HG02981 (cell line): ENCODE measurements around the gene SETBP1.

Experiments
- ATAC-seq: cut with Tn5 transposase; IDR thresholded peaks from one replicate; pipeline ENCODE4 v1.9.1; 2021; ENCODE audit warnings: mild to moderate bottlenecking, moderate library complexity; ENCODE audit not compliant: unreplicated experiment

SETBP1 gene

GRCh38 chr18:45100321-45101105 lies 419.8 kb downstream of the SETBP1 start:
- ATAC-seq: no peak

DNA sequence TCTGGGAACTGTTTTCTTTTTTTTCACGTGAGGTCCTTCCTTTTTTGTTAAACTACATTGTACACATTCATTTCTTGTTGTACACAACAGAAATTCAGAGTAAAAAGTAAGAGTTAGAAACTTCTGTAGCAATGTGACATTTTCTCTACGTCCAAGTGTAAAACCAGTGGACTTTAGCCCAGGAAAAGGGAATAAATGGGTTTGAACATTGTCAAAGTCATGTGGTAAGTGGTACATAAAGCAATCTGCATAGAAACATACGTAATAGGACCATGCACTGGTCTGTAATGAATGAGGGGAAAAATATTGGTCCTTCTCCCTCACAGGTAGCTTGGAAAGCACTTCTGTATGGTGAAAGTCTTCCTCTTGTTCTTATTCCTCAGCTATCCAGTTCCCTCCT lies 421.4 kb downstream of the SETBP1 start:
- ATAC-seq: no peak

DNA sequence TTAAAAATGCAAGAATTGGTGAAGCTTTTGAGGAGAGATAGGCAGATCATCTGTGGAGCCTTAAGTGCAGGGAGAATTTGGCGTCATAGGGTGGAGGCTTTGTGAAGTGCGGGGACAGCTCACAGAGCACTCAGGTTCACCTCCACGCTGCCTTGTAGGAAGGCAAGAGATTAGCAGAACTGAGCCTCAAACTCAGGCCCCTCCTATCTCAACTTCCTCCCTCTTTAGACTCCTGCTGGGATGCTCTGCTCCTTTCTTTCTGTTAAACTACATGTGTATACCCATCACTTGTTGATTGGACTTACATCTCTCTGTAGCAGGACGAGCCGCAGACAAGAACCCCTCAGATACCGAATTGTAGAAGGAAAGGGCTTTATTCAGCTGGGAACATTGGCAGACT lies 422.2 kb downstream of the SETBP1 start:
- ATAC-seq: no peak

GRCh38 chr18:45103319-45104048 lies 422.8 kb downstream of the SETBP1 start:
- ATAC-seq: peak; percentile 33

DNA sequence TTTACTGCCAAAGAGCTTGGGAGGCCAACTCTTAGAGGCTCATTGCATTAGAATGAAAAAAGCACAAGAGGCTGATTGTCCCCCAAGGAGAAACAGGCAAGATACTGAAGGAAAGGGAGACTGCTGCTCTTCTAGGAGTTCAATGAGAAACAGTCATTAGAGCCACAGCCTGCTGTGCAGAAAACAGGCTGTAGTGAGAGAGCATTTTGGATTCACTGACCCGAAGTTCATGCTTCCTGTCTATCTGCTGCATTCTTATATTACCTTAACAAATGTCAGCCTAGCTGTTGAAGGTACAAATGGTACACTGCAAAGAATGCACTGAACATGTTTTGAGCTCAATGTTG lies 423.3 kb downstream of the SETBP1 start:
- peak; percentile 12 for ATAC-seq

GRCh38 chr18:45106331-45106774 lies 425.7 kb downstream of the SETBP1 start:
- peak; percentile 89 for ATAC-seq

DNA sequence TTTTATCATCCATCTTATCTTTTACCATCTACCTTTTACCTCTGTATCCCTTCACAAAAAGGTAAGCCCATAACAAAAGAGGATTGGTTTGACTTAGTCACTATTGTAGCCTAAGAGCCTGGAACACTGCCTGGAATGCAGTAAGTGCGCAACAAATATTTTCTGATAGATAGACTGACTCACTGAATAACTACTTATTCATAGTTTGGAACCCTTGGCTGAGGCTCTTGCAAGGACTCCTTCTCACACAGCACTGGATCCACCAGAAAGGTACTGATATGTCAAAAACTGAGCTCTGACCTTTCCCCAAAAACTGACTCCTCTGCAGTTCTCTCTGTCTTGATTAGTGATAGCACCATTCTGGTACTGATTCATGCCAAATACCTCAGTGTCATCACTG lies 426.7 kb downstream of the SETBP1 start:
- ATAC-seq: no peak

- no peak for ATAC-seq
Observed at GRCh38 chr18:45108754-45109153, 428.1 kb downstream of the SETBP1 start.

- ATAC-seq: no peak
Observed at GRCh38 chr18:45109271-45109670, 428.6 kb downstream of the SETBP1 start.

DNA sequence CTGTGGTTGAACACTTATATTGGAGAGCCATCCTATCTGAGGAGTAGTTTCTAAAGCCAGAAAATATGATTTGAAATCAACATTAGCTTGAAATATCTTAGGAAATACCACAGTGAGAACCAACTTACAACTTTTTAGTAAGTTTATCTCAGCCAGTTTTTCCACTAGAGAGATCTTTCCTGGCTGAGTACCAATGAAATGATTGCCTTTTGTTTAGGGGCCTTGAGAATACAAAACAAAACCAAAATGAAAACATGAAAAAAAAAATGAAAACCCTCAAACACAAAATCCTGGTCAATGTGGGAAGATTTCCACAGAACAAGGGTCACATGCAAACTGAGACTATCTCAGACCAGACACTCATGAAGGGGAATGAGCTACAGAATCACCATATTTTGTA lies 429.0 kb downstream of the SETBP1 start:
- no peak for ATAC-seq

DNA sequence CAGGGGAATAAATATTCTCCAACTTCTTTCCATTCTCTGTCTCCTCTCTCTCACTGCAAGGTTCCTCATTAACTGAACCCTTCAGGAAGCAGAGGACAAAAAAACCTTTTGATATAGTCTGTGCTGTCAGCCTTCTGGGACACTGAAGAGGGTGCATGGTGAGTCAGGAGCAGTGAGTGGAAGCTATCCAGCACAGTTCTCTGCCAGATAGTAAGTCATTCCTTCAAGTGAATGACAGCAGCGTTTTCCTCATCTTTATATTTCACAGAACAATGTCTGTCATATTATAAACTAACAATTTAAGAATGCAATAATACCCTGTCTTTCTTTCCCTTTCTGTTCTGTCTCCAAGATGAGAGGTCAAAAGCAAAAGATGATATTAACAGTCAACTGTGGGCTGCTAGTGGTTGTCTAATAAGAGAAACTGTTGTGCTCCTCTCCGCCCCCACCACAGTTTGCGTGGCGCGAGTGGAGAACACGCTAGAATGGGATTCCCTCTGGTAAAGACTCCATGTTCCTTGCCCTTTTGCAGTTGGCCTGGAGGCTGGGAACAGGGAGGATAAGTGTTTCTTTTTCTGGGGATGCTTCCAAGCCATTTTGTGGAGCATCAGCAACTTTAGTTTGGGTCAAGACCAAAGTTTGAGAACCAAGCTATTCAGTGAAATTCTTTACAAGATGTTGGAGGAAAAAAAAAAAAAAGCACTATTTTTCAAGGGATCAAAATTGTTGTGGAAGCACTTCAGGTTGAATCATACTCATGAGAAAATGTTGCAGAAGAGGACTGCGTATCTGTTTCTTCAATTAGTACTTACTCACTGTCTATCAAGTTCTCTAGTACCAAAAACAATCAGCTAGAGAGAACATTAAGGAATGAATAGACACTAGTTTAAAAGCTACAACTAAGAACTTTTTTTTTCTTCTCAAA lies 430.2 kb downstream of the SETBP1 start:
- ATAC-seq: no peak

DNA sequence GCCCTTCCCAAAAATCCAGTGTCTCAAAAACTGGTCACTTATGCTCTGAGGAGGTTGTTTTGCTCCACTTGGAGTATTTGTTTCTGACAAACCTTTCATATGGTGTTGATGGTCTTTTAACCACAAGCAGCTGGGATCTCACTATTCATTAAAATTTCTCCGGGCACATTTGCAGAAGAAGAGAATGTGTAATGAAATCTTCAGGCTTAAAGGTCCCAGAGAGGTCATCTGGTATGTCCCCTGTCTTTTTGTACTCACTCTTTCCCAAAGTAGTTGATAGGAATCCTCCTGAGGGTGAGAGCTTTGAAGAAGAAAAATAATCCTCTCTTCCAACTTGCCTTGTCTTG lies 430.8 kb downstream of the SETBP1 start:
- no peak for ATAC-seq

- no peak for ATAC-seq
Observed at GRCh38 chr18:45112682-45113081, 432.0 kb downstream of the SETBP1 start.

DNA sequence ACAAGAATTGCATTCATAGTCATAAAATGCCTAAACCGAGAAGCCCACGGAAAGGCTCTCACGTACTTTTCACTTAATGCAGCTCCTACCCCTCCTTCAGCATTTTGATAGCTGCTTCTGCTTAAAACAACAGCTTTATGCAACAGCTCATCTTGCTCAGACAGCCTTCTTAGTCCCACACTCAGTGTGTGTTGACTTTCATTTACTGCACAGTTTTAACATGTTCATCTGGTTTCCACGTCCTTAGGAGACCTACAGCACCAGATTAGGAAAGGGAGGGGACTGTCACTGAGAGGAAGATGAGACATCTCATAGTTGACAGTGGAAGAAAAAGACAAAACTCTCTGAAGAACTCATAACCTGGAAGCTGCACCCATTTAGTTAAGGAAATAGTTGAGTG lies 435.4 kb downstream of the SETBP1 start:
- ATAC-seq: no peak
